A549 treated with CORT108297 at 1 μM for 4 hours (cell line): ENCODE data around the gene DPCD. TPM values are rescaled to one million over a fixed set of nuclear protein-coding genes. Genes with fewer than 3 reads are reported as not detected.

Experiments
- total RNA-seq: library from RNA; stranded (reverse); fragments of 200-300 nt; extraction: Qiagen RNA extraction; gene quantifications from 5 replicates; pipeline ENCODE4 v1.2.3, GENCODE V29; 2022

Gene DPCD
- total RNA-seq, result 29.9 to 45.8 TPM (median 33.8 TPM) in 5 replicates

DNA sequence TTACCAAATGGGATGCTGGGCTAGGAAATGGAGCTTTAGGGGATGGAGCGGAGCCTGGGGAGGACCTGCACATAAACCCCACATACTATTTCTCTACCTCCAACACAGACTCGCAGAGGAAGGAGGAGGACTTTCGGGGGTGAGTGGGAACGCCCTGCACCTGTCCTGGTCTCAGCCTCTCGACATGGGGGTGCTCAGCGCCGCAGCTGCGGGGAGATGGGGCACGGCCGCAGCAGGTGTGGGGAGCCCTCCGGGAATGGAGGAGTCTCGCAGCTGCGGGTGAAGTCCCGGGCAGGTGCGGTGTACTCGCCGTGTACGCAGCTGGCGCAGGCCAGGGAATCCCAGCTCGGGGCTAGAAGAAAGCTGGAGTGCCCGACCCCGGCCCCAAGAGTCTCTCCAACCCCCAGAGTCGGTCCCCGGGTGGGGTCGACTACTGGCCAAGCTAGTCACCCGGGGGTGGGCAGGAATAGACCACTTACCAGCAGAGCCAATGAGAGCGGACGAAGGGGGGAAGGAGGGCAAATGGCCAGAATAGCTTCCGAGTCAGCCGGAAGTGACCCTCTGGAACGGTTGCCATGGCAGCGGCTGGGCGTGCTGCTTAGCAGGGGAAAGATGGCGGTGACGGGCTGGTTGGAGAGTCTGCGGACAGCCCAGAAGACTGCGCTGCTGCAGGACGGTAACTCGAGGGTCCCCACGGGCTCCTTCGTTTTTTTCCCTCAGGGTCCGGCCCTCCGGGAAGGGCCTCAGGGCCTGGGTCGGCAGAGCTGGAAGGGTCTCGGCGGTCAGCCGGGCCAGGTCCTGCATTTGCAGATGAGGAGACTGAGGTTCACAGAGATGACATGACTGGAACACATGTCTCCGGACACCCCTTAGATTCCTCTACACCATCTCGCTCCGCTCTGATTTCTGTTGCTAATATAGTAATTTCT lies at the start of gene DPCD, which contains the start of gene POLL:
TSS of gene DPCD (plus strand) at position 597 of the 929 bp plus-strand sequence. CDS start at position 613, 16 bp downstream.
TSS of gene POLL (minus strand) at position 533 of the 929 bp plus-strand sequence. CDS start 897 bp downstream, outside the sequence.

Other genes with a start within 250 kb of the DPCD start
- gene BTRC, start 234.2 kb upstream of the DPCD start, total RNA-seq, result 8.9 to 11.2 TPM (median 9.6 TPM) in 5 replicates
- 12.3 to 19.2 TPM (median 18.5 TPM) in 5 replicates for gene POLL, start 64 bp upstream of the DPCD start, total RNA-seq
- 17.3 to 23.3 TPM (median 21.3 TPM) in 5 replicates for gene FBXW4, start 106.8 kb downstream of the DPCD start, total RNA-seq
- not detected in 5 replicates for gene FGF8, start 187.8 kb downstream of the DPCD start, total RNA-seq
- gene NPM3, start 195.1 kb downstream of the DPCD start, total RNA-seq, result 102 to 129 TPM (median 121 TPM) in 5 replicates
- 64.1 to 85.5 TPM (median 67.9 TPM) in 5 replicates for gene OGA, start 230.1 kb downstream of the DPCD start, total RNA-seq